Measurements from ENCODE around the gene CHTOP. TPM values are rescaled to one million over a fixed set of nuclear protein-coding genes. Genes with fewer than 3 reads are reported as not detected.

Gene CHTOP
- total and polyA plus RNA-seq, 2 of the 4 experiments (the other 2 are of a cell fraction), result 33.9 to 50.8 TPM

GRCh38 chr1:153687346-153688125, 53.7 kb downstream of the CHTOP start:
- DNase-seq (no peak), ATAC-seq (ENCODE audit: low read depth) (no peak)
- Histone ChIP-seq H3K27ac (ENCODE audit: insufficient read depth, low read length) (no peak overlapping the region), H2BK15ac (ENCODE audit: low read depth, low read length) (no peak overlapping the region), H3K9me3 (ENCODE audit: control insufficient read depth, insufficient read depth, low read length) (no peaks in the 10 kb centered on the region), H3K4me2 (ENCODE audit: low read depth, low read length) (no peak overlapping the region), H4K5ac (ENCODE audit: low read depth, low read length) (no peak overlapping the region), H3K56ac (ENCODE audit: extremely low read depth, insufficient read depth, low read length) (no peak overlapping the region), H4K20me1 (ENCODE audit: insufficient read depth, low read length) (no peaks in the 10 kb centered on the region; the same call in 1 of the 2 replicates), H2AFZ (replicated peaks; ENCODE audit: low read length, poor library complexity) (no peak overlapping the region), H2BK5ac (ENCODE audit: low read depth, low read length, poor library complexity, severe bottlenecking) (no peak overlapping the region), H3K23ac (ENCODE audit: low read depth, low read length) (no peak overlapping the region), H3K9ac (ENCODE audit: low read depth, low read length) (no peak overlapping the region), H3K27me3 (ENCODE audit: control insufficient read depth, insufficient read depth, low read length) (peaks cover 41% of the 10 kb centered on the region), H2AK5ac (ENCODE audit: low read depth, low read length) (no peak overlapping the region), H2BK120ac (ENCODE audit: low read depth, low read length) (no peak overlapping the region), H3K4ac (ENCODE audit: low read depth, low read length) (no peak overlapping the region), H3K36me3 (ENCODE audit: control insufficient read depth, insufficient read depth, low read length) (no peaks in the 10 kb centered on the region), H4K91ac (ENCODE audit: insufficient read depth, low read depth, low read length) (no peak overlapping the region), H3K9me1 (ENCODE audit: insufficient read depth, low read length) (no peaks in the 10 kb centered on the region), H2AK9ac (replicated peaks; ENCODE audit: low read depth, low read length, poor library complexity) (no peak overlapping the region), H2BK20ac (ENCODE audit: low read depth, low read length) (no peak overlapping the region), H3K18ac (ENCODE audit: low read depth, low read length) (no peak overlapping the region), H3K4me3 (ENCODE audit: insufficient read depth, low read depth, low read length) (no peak overlapping the region), H3K4me1 (ENCODE audit: control insufficient read depth, insufficient read depth, low read length) (no peaks in the 10 kb centered on the region), H3K14ac (replicated peaks; ENCODE audit: low read depth, low read length) (no peak overlapping the region), H3K79me1 (ENCODE audit: low read depth in 1 of 2, low read length in 2 of 2) (no peaks in the 10 kb centered on the region), H4K8ac (ENCODE audit: low read depth in 2 of 2, low read length in 2 of 2) (no peak overlapping the region)
- ChIA-PET POLR2A (ENCODE audit: unreplicated experiment) (no interaction called here), CTCF (no interaction called here)
- TF ChIP-seq MAFK (IDR thresholded peaks at IDR 0.05; ENCODE audit: low read depth, low read length), result no peak
- TF ChIP-seq CHD1 (IDR thresholded peaks at IDR 0.05; ENCODE audit: low read depth, low read length), result no peak
- WGBS, 2 experiments (ENCODE audit: extremely low coverage in 2 of 2, insufficient read length in 1 of 2), result 67% methylated on average over 1 of the region's 16 CpGs; no CpG with 5 or more reads in 1 of the 2 experiments
- in situ Hi-C loops (cut with MboI; ENCODE audit: low sequenced_read_pairs), result no loop called here
- dilution Hi-C loops (cut with HindIII; ENCODE audit: low sequenced_read_pairs, unreplicated experiment), result no loop called here
- BruUV-seq (replicated peaks), result no TSS peak
- intact Hi-C loops (cut with micrococcal nuclease), result no loop called here
